Measurements from ENCODE around the gene PSMG4. TPM values are rescaled to one million over a fixed set of nuclear protein-coding genes. Genes with fewer than 3 reads are reported as not detected.

Gene PSMG4
- total RNA-seq, 1 experiment from 2014 or later, result 29.3 TPM

DNA sequence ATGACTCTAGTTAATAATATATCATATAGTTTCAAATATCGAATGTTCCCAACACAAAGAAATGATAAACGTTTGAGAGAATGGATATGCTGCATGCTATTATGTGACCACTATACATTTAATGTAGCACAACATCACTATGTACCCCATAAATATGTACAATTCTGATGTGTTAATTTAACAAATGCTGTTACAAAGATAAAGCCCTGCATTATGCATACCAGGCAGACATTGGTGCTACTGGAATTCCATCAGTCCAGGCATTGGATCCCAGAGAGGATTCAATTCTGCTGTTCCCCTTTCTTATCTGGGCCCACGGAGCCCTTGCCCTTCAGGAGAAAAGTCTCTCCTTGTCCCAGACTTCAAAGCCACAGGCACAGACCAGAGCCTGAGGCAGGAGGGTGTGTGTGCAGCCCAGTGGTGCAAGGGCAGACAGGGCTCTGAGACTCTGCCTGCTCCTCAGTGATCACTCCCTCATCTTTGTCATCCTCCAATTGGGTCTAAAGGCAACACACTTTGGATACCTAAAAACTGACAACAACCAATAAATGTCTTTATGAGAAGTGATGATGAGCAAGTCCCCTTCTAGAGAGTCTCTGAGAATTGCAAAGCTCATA is 45.2 kb downstream of the PSMG4 start:
- WGBS (ENCODE audit: extremely low coverage, insufficient read length, low lambda C conversion rate), result no CpG with 5 or more reads among the region's 3 CpGs
- no peak overlapping the region for H4K8ac ChIP-seq (replicated peaks; ENCODE audit: insufficient read length, low read depth, low read length)
- no peaks in the 10 kb centered on the region for H3K27me3 ChIP-seq (ENCODE audit: insufficient read depth, low read length)
- H4K5ac ChIP-seq (ENCODE audit: insufficient read length, low read depth, low read length), result no peak overlapping the region
- H3K36me3 Mint-ChIP-seq (ENCODE audit: insufficient read depth in 1 of 3, low read depth in 3 of 3), result peaks cover 7 to 35% (median 14%) of the 10 kb centered on the region in 3 experiments; a peak in 6 of 7 replicates
- H2BK120ac ChIP-seq (ENCODE audit: low read depth, low read length, poor library complexity, severe bottlenecking), result no peak overlapping the region
- H2AFZ ChIP-seq (ENCODE audit: low read length), result no peak overlapping the region
- DNase-seq, result no peak
- no peak overlapping the region for H2BK20ac ChIP-seq (ENCODE audit: low read depth, low read length, poor library complexity, severe bottlenecking)
- H3K23ac ChIP-seq (ENCODE audit: insufficient read length, low read depth, low read length), result no peak overlapping the region
- H3K14ac ChIP-seq (ENCODE audit: insufficient read depth, low read length), result no peak overlapping the region
- no peaks in the 10 kb centered on the region for H3K9me3 ChIP-seq (ENCODE audit: control insufficient read depth, low read depth, low read length)
- H3K9ac ChIP-seq (ENCODE audit: extremely low read depth, insufficient read length, low read length), result no peak overlapping the region
- H3K4ac ChIP-seq (ENCODE audit: low read depth, low read length), result no peak overlapping the region
- no peak overlapping the region for H3T11ph ChIP-seq (ENCODE audit: low read length)
- H3K9me3 Mint-ChIP-seq, result peaks cover 0 to 2% of the 10 kb centered on the region in 2 experiments; a peak in 2 of 5 replicates
- H2AK5ac ChIP-seq (ENCODE audit: insufficient read length, low read length), result no peak overlapping the region
- H3K79me2 ChIP-seq (ENCODE audit: insufficient read depth, low read length), result no peaks in the 10 kb centered on the region
- no peaks in the 10 kb centered on the region for H3K4me1 Mint-ChIP-seq
- no peak overlapping the region for H3K56ac ChIP-seq (ENCODE audit: insufficient read length, low read depth, low read length)
- H2BK5ac ChIP-seq (ENCODE audit: insufficient read length, low read length), result no peak overlapping the region
- H4K20me1 ChIP-seq (ENCODE audit: control insufficient read depth, insufficient read depth, insufficient read length), result no peaks in the 10 kb centered on the region
- no peak overlapping the region for H3K4me3 Mint-ChIP-seq
- H3K27ac Mint-ChIP-seq, result no peak overlapping the region
- no peaks in the 10 kb centered on the region for H3K79me1 ChIP-seq (ENCODE audit: insufficient read depth, low read depth, low read length, poor library complexity, severe bottlenecking)
- H3K4me1 ChIP-seq (ENCODE audit: insufficient read depth, low read length), result no peaks in the 10 kb centered on the region
- no peak overlapping the region for H4K91ac ChIP-seq (ENCODE audit: insufficient read length, low read depth, low read length)
- no peak overlapping the region for H3K18ac ChIP-seq (ENCODE audit: insufficient read length, low read depth, low read length)
- H3K27me3 Mint-ChIP-seq (ENCODE audit: low read depth), result peaks cover 1% of the 10 kb centered on the region; the same call in 1 of the 2 replicates
- H2BK12ac ChIP-seq (ENCODE audit: insufficient read length, low read depth, low read length), result no peak overlapping the region
- H3K27ac ChIP-seq (ENCODE audit: insufficient read length, low read depth, low read length), result no peak overlapping the region
- no peak overlapping the region for H2BK15ac ChIP-seq (ENCODE audit: low read depth, low read length)
- no peak overlapping the region for H3K4me2 ChIP-seq (ENCODE audit: insufficient read depth, insufficient read length, low read length)
- H3K23me2 ChIP-seq (ENCODE audit: insufficient read length, low read depth, low read length, poor library complexity, severe bottlenecking), result no peaks in the 10 kb centered on the region
- TF ChIP-seq CTCF (conservative IDR thresholded peaks at IDR 0.05), result no peak
